Astrocyte (in vitro differentiated cells and primary cell): ENCODE results near the gene TMEM198. TPM values are rescaled to one million over a fixed set of nuclear protein-coding genes. Genes with fewer than 3 reads are reported as not detected.

Source experiments
- DNase-seq: peaks from one replicate; pipeline ENCODE4 v3.0.0-alpha.2; 2010; ENCODE audit warnings: low read depth
- FAIRE-seq: peaks from 2 replicates; lab custom pipeline; 2011; peaks lifted over from hg19 to GRCh38; lab: Jason Lieb, UNC
- H2AFZ ChIP-seq: 2 replicates; pipeline ENCODE4 v1.6.0; 2012; ENCODE audit warnings: low read depth, low read length, inconsistent platforms
- H3K27ac ChIP-seq: 2 replicates; pipeline ENCODE4 v1.5.1; 2011; ENCODE audit warnings: low read depth, low read length, inconsistent platforms
- H3K27me3 ChIP-seq: 2 replicates; pipeline ENCODE4 v1.6.0; 2011; ENCODE audit warnings: low read length, inconsistent platforms; ENCODE audit not compliant: insufficient read depth
- H3K36me3 ChIP-seq: 2 replicates; pipeline ENCODE4 v1.5.1; 2011; ENCODE audit warnings: low read length, inconsistent platforms; ENCODE audit not compliant: insufficient read depth
- H3K4me1 ChIP-seq: 2 replicates; pipeline ENCODE4 v1.5.1; 2011; ENCODE audit warnings: low read length, inconsistent platforms; ENCODE audit not compliant: insufficient read depth
- H3K4me2 ChIP-seq: 2 replicates; pipeline ENCODE4 v1.6.0; 2012; ENCODE audit warnings: low read length, inconsistent platforms
- H3K4me3 ChIP-seq: 2 replicates; pipeline ENCODE4 v1.5.1; 2011; ENCODE audit warnings: low read depth, mild to moderate bottlenecking, low read length, inconsistent platforms; ENCODE audit not compliant: insufficient read depth
- H3K79me2 ChIP-seq: 2 replicates; pipeline ENCODE4 v1.6.0; 2012; ENCODE audit warnings: mild to moderate bottlenecking, low read length, inconsistent platforms; ENCODE audit not compliant: insufficient read depth
- H3K9ac ChIP-seq: 2 replicates; pipeline ENCODE4 v1.6.0; 2012; ENCODE audit warnings: mild to moderate bottlenecking, low read length, inconsistent platforms
- H3K9me3 ChIP-seq: 2 replicates; pipeline ENCODE4 v1.5.1; 2012; ENCODE audit warnings: low read depth, mild to moderate bottlenecking, low read length, inconsistent platforms; ENCODE audit not compliant: insufficient read depth
- H4K20me1 ChIP-seq: 2 replicates; pipeline ENCODE4 v1.6.0; 2012; ENCODE audit warnings: low read length, inconsistent platforms; ENCODE audit not compliant: insufficient read depth
- H3K27ac Mint-ChIP-seq: one replicate; pipeline ENCODE4 v1.8.0; 2021; ENCODE audit warnings: mild to moderate bottlenecking, mixed read lengths; ENCODE audit not compliant: unreplicated experiment
- H3K27me3 Mint-ChIP-seq: one replicate; pipeline ENCODE4 v1.8.0; 2021; ENCODE audit warnings: low read depth, mixed read lengths; ENCODE audit not compliant: unreplicated experiment
- H3K36me3 Mint-ChIP-seq: one replicate; pipeline ENCODE4 v1.8.0; 2021; ENCODE audit warnings: low read depth, mixed read lengths; ENCODE audit not compliant: unreplicated experiment
- H3K4me1 Mint-ChIP-seq: one replicate; pipeline ENCODE4 v1.8.0; 2021; ENCODE audit warnings: low read depth, mixed read lengths; ENCODE audit not compliant: unreplicated experiment
- H3K4me3 Mint-ChIP-seq: one replicate; pipeline ENCODE4 v1.8.0; 2021; ENCODE audit warnings: mild to moderate bottlenecking, moderate library complexity, mixed read lengths; ENCODE audit not compliant: unreplicated experiment
- H3K9me3 Mint-ChIP-seq: one replicate; pipeline ENCODE4 v1.8.0; 2021; ENCODE audit warnings: mild to moderate bottlenecking, mixed read lengths; ENCODE audit not compliant: unreplicated experiment
- EZH2 ChIP-seq: IDR thresholded peaks from 2 replicates; pipeline ENCODE4 v1.6.1; 2012; ENCODE audit warnings: mild to moderate bottlenecking, low read length, inconsistent platforms; ENCODE audit not compliant: insufficient read depth
- total RNA-seq: library from RNA; stranded (reverse); gene quantifications from 2 replicates; pipeline ENCODE4 v1.2.1, GENCODE V29; 2021
- TF ChIP-seq, protein P1 (sequence below): IDR thresholded peaks from 2 replicates; pipeline ENCODE4 v1.5.1; 2011; ENCODE audit warnings: low read depth, mild to moderate bottlenecking, inconsistent platforms, low read length, moderate library complexity; ENCODE audit not compliant: insufficient read depth

Gene TMEM198
- total RNA-seq, 1 donor from 2014 or later = 3.8 TPM

DNA sequence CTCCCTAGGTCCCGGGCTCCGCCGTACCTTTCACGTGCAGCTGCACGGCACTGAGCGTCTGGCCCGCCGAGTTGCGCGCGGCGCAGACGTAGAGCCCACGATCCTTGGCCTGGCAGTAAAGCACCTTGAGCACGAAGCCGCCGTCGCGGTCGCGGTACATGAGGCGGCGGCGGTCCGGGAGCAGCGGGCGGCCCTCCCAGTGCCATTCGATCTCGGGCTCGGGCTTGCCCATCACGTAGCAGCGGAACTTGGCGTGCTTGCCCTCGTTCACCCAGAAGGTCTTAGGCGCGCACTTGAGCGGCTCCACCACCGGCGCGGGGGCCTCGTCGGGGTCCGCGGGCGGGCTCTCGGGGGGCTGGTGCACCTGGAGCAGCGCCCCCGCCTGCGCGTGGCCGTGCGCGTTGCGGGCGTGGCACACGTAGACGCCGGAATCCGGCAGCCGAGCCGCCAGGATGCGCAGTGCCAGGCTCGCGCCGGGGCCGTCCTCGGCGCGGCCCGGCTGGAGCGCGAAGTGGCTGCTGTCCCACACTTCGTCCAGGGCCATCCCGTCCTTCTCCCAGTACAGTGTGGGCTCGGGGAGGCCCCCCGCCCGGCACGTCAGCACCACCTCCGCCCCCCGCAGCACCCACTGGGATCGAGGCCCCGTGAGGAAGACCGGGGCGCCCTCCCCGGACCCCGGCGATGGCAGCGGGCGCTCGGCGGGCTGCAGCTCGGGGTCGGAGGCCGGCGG, 26.5 kb downstream of the TMEM198 start:
- Histone ChIP-seq H3K4me3 (peak overlapping the region; percentile 60), H4K20me1 (peaks cover 15% of the 10 kb centered on the region), H3K4me1 (peaks cover 15% of the 10 kb centered on the region), H3K27me3 (no peaks in the 10 kb centered on the region), H3K36me3 (peaks cover 8% of the 10 kb centered on the region), H2AFZ (peak overlapping the region; percentile 80), H3K27ac (peak overlapping the region; percentile 47), H3K4me2 (peak overlapping the region; percentile 89), H3K9ac (peak overlapping the region; percentile 82), H3K79me2 (peaks cover 10% of the 10 kb centered on the region), H3K9me3 (no peaks in the 10 kb centered on the region)
- Mint-ChIP-seq H3K27me3 (no peaks in the 10 kb centered on the region), H3K36me3 (peaks cover 17% of the 10 kb centered on the region), H3K4me3 (peak overlapping the region; percentile 84), H3K9me3 (no peaks in the 10 kb centered on the region), H3K4me1 (peaks cover 4% of the 10 kb centered on the region), H3K27ac (no peak overlapping the region)
- peak; percentile 8 for DNase-seq
- no peak for FAIRE-seq
- TF ChIP-seq EZH2 = no peak
- TF ChIP-seq, protein P1, sequence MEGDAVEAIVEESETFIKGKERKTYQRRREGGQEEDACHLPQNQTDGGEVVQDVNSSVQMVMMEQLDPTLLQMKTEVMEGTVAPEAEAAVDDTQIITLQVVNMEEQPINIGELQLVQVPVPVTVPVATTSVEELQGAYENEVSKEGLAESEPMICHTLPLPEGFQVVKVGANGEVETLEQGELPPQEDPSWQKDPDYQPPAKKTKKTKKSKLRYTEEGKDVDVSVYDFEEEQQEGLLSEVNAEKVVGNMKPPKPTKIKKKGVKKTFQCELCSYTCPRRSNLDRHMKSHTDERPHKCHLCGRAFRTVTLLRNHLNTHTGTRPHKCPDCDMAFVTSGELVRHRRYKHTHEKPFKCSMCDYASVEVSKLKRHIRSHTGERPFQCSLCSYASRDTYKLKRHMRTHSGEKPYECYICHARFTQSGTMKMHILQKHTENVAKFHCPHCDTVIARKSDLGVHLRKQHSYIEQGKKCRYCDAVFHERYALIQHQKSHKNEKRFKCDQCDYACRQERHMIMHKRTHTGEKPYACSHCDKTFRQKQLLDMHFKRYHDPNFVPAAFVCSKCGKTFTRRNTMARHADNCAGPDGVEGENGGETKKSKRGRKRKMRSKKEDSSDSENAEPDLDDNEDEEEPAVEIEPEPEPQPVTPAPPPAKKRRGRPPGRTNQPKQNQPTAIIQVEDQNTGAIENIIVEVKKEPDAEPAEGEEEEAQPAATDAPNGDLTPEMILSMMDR = no peak

DNA sequence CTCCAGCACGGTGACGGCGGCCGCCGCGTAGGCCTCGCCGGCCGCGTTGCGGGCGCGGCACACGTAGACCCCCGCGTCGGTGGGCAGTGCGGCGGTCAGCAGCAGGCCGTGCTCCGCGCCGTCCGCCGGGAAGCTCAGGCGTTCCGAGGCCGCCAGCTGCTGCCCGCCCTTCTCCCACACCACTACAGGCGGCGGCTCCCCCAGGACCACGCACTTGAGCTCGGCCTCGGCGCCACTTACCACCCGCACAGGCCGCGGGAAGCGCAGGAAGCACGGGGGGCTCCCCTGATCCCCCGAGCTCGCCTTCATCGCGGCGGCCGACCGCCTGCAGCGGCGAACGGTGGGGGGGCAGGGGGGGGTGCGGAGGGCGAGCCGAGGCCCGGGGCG, 27.1 kb downstream of the TMEM198 start:
- Histone ChIP-seq H3K36me3 (peaks cover 8% of the 10 kb centered on the region), H3K4me3 (peak overlapping the region; percentile 60), H3K4me2 (peak overlapping the region; percentile 89), H3K79me2 (peaks cover 10% of the 10 kb centered on the region), H3K27ac (peak overlapping the region; percentile 47), H3K9me3 (no peaks in the 10 kb centered on the region), H3K4me1 (peaks cover 15% of the 10 kb centered on the region), H3K27me3 (no peaks in the 10 kb centered on the region), H2AFZ (peak overlapping the region; percentile 80), H4K20me1 (peaks cover 15% of the 10 kb centered on the region), H3K9ac (peak overlapping the region; percentile 82)
- TF ChIP-seq EZH2 = no peak
- TF ChIP-seq, protein P1 = no peak
- no peaks in the 10 kb centered on the region for H3K9me3 Mint-ChIP-seq
- no peak overlapping the region for H3K27ac Mint-ChIP-seq
- H3K36me3 Mint-ChIP-seq = peaks cover 17% of the 10 kb centered on the region
- H3K27me3 Mint-ChIP-seq = no peaks in the 10 kb centered on the region
- FAIRE-seq (no peak), DNase-seq (peak; percentile 13)
- H3K4me3 Mint-ChIP-seq = no peak overlapping the region
- peaks cover 4% of the 10 kb centered on the region for H3K4me1 Mint-ChIP-seq
